Measurements from ENCODE around the gene GADD45B.

GRCh38 chr19:2443785-2444182 is 32.1 kb upstream of the GADD45B start:
- TF ChIP-seq CTCF (conservative IDR thresholded peaks at IDR 0.05; ENCODE audit: low read depth, low read length) (no peak), EZH2 (IDR thresholded peaks at IDR 0.05; ENCODE audit: borderline replicate concordance, low read depth, low read length, poor library complexity, severe bottlenecking) (no peak)

All from A673 (cell line).